GM18520 (cell line): ENCODE results near the gene NAT9.

Experiments used
- ATAC-seq: cut with Tn5 transposase; IDR thresholded peaks from one replicate; pipeline ENCODE4 v1.9.1; 2021; ENCODE audit not compliant: unreplicated experiment

Gene NAT9

GRCh38 chr17:74780443-74781238 lies 4.5 kb upstream of the NAT9 start:
- no peak for ATAC-seq

- peak; percentile 30 for ATAC-seq
These were observed 3.8 kb upstream of the NAT9 start for GRCh38 chr17:74779948-74780400.

GRCh38 chr17:74779501-74779900 lies 3.4 kb upstream of the NAT9 start:
- no peak for ATAC-seq

GRCh38 chr17:74778960-74779359 lies 2.8 kb upstream of the NAT9 start:
- ATAC-seq, result no peak

GRCh38 chr17:74777901-74778515 lies 1.9 kb upstream of the NAT9 start:
- no peak for ATAC-seq

GRCh38 chr17:74776990-74777389 lies 845 bp upstream of the NAT9 start:
- no peak for ATAC-seq

GRCh38 chr17:74775409-74776043 lies 619 bp downstream of the NAT9 start:
- no peak for ATAC-seq

GRCh38 chr17:74773871-74774286 lies 2.3 kb downstream of the NAT9 start:
- no peak for ATAC-seq

GRCh38 chr17:74773414-74773813 lies 2.7 kb downstream of the NAT9 start:
- no peak for ATAC-seq

- no peak for ATAC-seq
These were observed 4.1 kb downstream of the NAT9 start for GRCh38 chr17:74772053-74772452.

GRCh38 chr17:74771319-74771914 lies 4.7 kb downstream of the NAT9 start:
- ATAC-seq, result no peak

GRCh38 chr17:74770498-74771318 lies 5.4 kb downstream of the NAT9 start:
- no peak for ATAC-seq

- ATAC-seq, result no peak
These were observed 6.2 kb downstream of the NAT9 start for GRCh38 chr17:74769856-74770497.

GRCh38 chr17:74769266-74769855 lies 6.8 kb downstream of the NAT9 start:
- no peak for ATAC-seq

- no peak for ATAC-seq
These were observed 7.4 kb downstream of the NAT9 start for GRCh38 chr17:74768763-74769114.

GRCh38 chr17:74768069-74768762 lies 7.9 kb downstream of the NAT9 start:
- ATAC-seq, result no peak

- ATAC-seq, result no peak
These were observed 9.0 kb downstream of the NAT9 start for GRCh38 chr17:74767111-74767516.

GRCh38 chr17:74766413-74766812 lies 9.7 kb downstream of the NAT9 start:
- no peak for ATAC-seq

- no peak for ATAC-seq
These were observed 11.3 kb downstream of the NAT9 start for GRCh38 chr17:74764751-74765286.
